ENCODE measurements around the gene ASS1. TPM values are rescaled to one million over a fixed set of nuclear protein-coding genes. Genes with fewer than 3 reads are reported as not detected.

Gene ASS1
- total and polyA plus RNA-seq, 2 of the 13 experiments (the other 11 are each of a cell fraction or from before 2014, with no cell fraction given) = 77.6 to 122 TPM

GRCh38 chr9:130498918-130499698 lies 54.3 kb downstream of the ASS1 start (continued):
- peak; percentile 76; the same call in 1 of the 2 replicates for TF ChIP-seq SP140L (CRISPR knock-in tag; IDR thresholded peaks at IDR 0.05; ENCODE audit: borderline replicate concordance)
- peak; percentile 50; the same call in 1 of the 2 replicates for TF ChIP-seq NRL (CRISPR knock-in tag; IDR thresholded peaks at IDR 0.05; ENCODE audit: borderline replicate concordance)
- peak; percentile 80 for TF ChIP-seq PATZ1 (CRISPR knock-in tag; IDR thresholded peaks at IDR 0.05)
- peak; percentile 62 for TF ChIP-seq ZNF3 (CRISPR knock-in tag; IDR thresholded peaks at IDR 0.05)
- TF ChIP-seq ADNP (CRISPR knock-in tag; IDR thresholded peaks at IDR 0.05) = peak; percentile 59; the same call in 1 of the 2 replicates
- TF ChIP-seq ZNF496 (CRISPR knock-in tag; IDR thresholded peaks at IDR 0.05; ENCODE audit: insufficient replicate concordance) = no peak
- no peak for TF ChIP-seq PLRG1 (conservative IDR thresholded peaks at IDR 0.05)
- 0 out of 2 replicates have a peak, but pooled peaks have one; percentile 29 for TF ChIP-seq ZBTB10 (CRISPR knock-in tag; IDR thresholded peaks at IDR 0.05; ENCODE audit: borderline replicate concordance)
- TF ChIP-seq ZNF616 (CRISPR knock-in tag; IDR thresholded peaks at IDR 0.05; ENCODE audit: low read depth) = peak; percentile 61; the same call in 1 of the 2 replicates

Data from HepG2 (cell line).